Left lung (tissue), 10 donors: ENCODE measurements around the gene ARL16. TPM values are rescaled to one million over a fixed set of nuclear protein-coding genes. Genes with fewer than 3 reads are reported as not detected.

ENCODE experiments used
- ATAC-seq: fragments of 200-7000 bp; cut with Tn5 transposase; one replicate; pipeline ENCODE4 v1.9.1; 2020; ENCODE audit warnings: moderate library complexity
- DNase-seq, 4 donors: peaks; one replicate each; pipeline ENCODE4 v3.0.0-alpha.2; 2013 to 2020
- H3K27ac ChIP-seq, 2 donors: fragments of 200-600 bp; sonication (generic) in 1 of 2; one replicate each; pipeline versions ENCODE4 v1.5.0 to v1.8.0; 2020 to 2021
- H3K27me3 ChIP-seq, 2 donors: fragments of 200-600 bp; sonication (generic) in 1 of 2; one replicate each; pipeline versions ENCODE4 v1.5.0 to v1.8.0; 2020 to 2021
- H3K36me3 ChIP-seq, 2 donors: fragments of 200-600 bp; sonication (generic) in 1 of 2; one replicate each; pipeline versions ENCODE4 v1.5.0 to v1.8.0; 2020 to 2021
- H3K4me1 ChIP-seq, 2 donors: fragments of 200-600 bp; one replicate each; pipeline ENCODE4 v1.8.0; 2021
- H3K4me3 ChIP-seq, 2 donors: fragments of 200-600 bp; sonication (generic) in 1 of 2; one replicate each; pipeline versions ENCODE4 v1.5.0 to v1.8.0; 2020 to 2021; ENCODE audit warnings: mild to moderate bottlenecking in 1 of 2
- H3K9me3 ChIP-seq, 2 donors: fragments of 200-600 bp; sonication (generic) in 1 of 2; one replicate each; pipeline versions ENCODE4 v1.5.0 to v1.8.0; 2020 to 2021
- intact Hi-C, 2 donors: fragments of 100-400 bp; cut with DNase I; formaldehyde crosslinking; loops; one replicate each; pipeline versions ENCODE4 v1.11.2 to v1.14.2; 2022
- polyA plus RNA-seq, 6 donors: library from polyadenylated mRNA; unstranded; fragments of 120-200 nt; gene quantifications; one replicate each; pipeline ENCODE4 v1.2.1, GENCODE V29; 2013; ENCODE audit not compliant: insufficient read length in 6 of 6
- total RNA-seq, 2 donors: library from RNA; stranded (reverse); fragmentation: NEBNext Ultra II Directional; extraction: Animal tissue kit (Norgen Biotek cat#: 25700); gene quantifications; one replicate each; pipeline ENCODE4 v1.2.1, GENCODE V29; 2021
- TF ChIP-seq, protein P1 (sequence below), 2 donors: fragments of 200-600 bp; sonication (generic) in 1 of 2; IDR thresholded peaks; one replicate each; pipeline versions ENCODE4 v1.5.0 to v1.8.0; 2021; ENCODE audit warnings: antibody characterized with exemption in 2 of 2
- donor health status: DM: no; HTN: yes; CAD: no.
- donor health status: DM: no; HTN: no; CAD: no.

The ARL16 gene
- total and polyA plus RNA-seq, 8 donors: 22.5 to 48.1 (median 41.9) TPM

- TF ChIP-seq, protein P1, sequence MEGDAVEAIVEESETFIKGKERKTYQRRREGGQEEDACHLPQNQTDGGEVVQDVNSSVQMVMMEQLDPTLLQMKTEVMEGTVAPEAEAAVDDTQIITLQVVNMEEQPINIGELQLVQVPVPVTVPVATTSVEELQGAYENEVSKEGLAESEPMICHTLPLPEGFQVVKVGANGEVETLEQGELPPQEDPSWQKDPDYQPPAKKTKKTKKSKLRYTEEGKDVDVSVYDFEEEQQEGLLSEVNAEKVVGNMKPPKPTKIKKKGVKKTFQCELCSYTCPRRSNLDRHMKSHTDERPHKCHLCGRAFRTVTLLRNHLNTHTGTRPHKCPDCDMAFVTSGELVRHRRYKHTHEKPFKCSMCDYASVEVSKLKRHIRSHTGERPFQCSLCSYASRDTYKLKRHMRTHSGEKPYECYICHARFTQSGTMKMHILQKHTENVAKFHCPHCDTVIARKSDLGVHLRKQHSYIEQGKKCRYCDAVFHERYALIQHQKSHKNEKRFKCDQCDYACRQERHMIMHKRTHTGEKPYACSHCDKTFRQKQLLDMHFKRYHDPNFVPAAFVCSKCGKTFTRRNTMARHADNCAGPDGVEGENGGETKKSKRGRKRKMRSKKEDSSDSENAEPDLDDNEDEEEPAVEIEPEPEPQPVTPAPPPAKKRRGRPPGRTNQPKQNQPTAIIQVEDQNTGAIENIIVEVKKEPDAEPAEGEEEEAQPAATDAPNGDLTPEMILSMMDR (IDR thresholded peaks at IDR 0.05): no peak
- peaks cover 12 to 36% of the 10 kb centered on the region in 2 donors for H3K4me1 ChIP-seq
- H3K27ac ChIP-seq: no peak overlapping the region
- H3K27me3 ChIP-seq: no peaks in the 10 kb centered on the region
- no peaks in the 10 kb centered on the region for H3K9me3 ChIP-seq
- intact Hi-C loops: no loop called here
- DNase-seq (no peak), ATAC-seq (no peak)
- peaks cover 0 to 67% of the 10 kb centered on the region in 2 donors for H3K36me3 ChIP-seq
- no peak overlapping the region for H3K4me3 ChIP-seq
Observed at GRCh38 chr17:81700353-81701287, 17.0 kb upstream of the ARL16 start.

- peaks cover 0 to 96% of the 10 kb centered on the region in 2 donors for H3K36me3 ChIP-seq
- TF ChIP-seq, protein P1 (IDR thresholded peaks at IDR 0.05): no peak
- no peak overlapping the region for H3K4me3 ChIP-seq
- no peaks in the 10 kb centered on the region for H3K27me3 ChIP-seq
- H3K27ac ChIP-seq: no peak overlapping the region
- ATAC-seq (no peak), DNase-seq (no peak)
- intact Hi-C loops: no loop called here
- H3K9me3 ChIP-seq: no peaks in the 10 kb centered on the region
- peaks cover 11 to 20% of the 10 kb centered on the region in 2 donors for H3K4me1 ChIP-seq
Observed at GRCh38 chr17:81697261-81698044, 13.9 kb upstream of the ARL16 start.

GRCh38 chr17:81696218-81696941, 12.8 kb upstream of the ARL16 start:
- Histone ChIP-seq H3K27ac (no peak overlapping the region), H3K36me3 (peaks cover 0 to 100% of the 10 kb centered on the region in 2 donors), H3K4me1 (peaks cover 0 to 9% of the 10 kb centered on the region in 2 donors), H3K4me3 (no peak overlapping the region), H3K27me3 (no peaks in the 10 kb centered on the region), H3K9me3 (no peaks in the 10 kb centered on the region)
- ATAC-seq: no peak
- TF ChIP-seq, protein P1 (IDR thresholded peaks at IDR 0.05): no peak
- intact Hi-C loops: no loop called here
- peak in 1 of 4 donors; percentile 63 for DNase-seq

DNA sequence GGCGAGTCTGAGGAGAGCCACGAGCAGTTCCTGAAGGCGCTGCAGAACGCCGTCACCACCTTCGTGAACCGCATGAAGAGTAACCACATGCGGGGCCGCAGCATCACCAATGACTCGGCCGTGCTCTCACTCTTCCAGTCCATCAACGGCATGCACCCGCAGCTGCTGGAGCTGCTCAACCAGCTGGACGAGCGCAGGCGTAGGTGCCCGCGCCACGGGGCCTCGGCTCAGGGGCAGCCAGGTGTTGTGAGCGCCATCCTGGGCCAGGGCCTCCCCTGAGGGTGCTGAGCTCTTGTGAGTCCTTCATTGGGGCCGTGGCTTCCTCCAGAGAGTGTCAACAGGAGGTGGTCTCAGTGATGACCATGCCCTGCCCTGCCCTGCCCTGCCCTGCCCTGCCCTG, 12.2 kb upstream of the ARL16 start:
- Histone ChIP-seq H3K4me3 (no peak overlapping the region), H3K9me3 (no peaks in the 10 kb centered on the region), H3K27ac (no peak overlapping the region), H3K4me1 (peaks cover 0 to 3% of the 10 kb centered on the region in 2 donors), H3K27me3 (no peaks in the 10 kb centered on the region), H3K36me3 (peaks cover 0 to 100% of the 10 kb centered on the region in 2 donors)
- ATAC-seq (no peak), DNase-seq (no peak)
- TF ChIP-seq, protein P1 (IDR thresholded peaks at IDR 0.05): no peak
- intact Hi-C loops: no loop called here
